Gastrocnemius medialis (tissue), 4 donors: ENCODE results near the gene ECPAS. TPM values are rescaled to one million over a fixed set of nuclear protein-coding genes. Genes with fewer than 3 reads are reported as not detected.
"Not testable (repeated sequence)": the region's sequence is repeated elsewhere in the genome, so short reads cannot be mapped to it uniquely, and the experiment has no call there.

Source experiments
- ATAC-seq, 2 donors: fragments of 150-250 bp; one replicate each; pipeline ENCODE4 v1.9.1; 2016
- DNase-seq, 2 donors: peaks; one replicate each; pipeline ENCODE4 v3.0.0-alpha.2; 2019
- H3K27ac ChIP-seq, 4 donors: fragments of 200-600 bp; sonication (generic); 1 replicate in 1 of 4; 2 replicates in 3 of 4; pipeline ENCODE4 v1.5.1; 2016 to 2018; ENCODE audit warnings: mild to moderate bottlenecking in 2 of 4, moderate library complexity in 1 of 4
- H3K27me3 ChIP-seq, 3 donors: fragments of 200-600 bp; sonication (generic) in 2 of 3; 1 replicate in 1 of 3; 2 replicates in 2 of 3; pipeline versions ENCODE4 v1.5.1 to v1.6.0; 2016 to 2019; ENCODE audit warnings: mild to moderate bottlenecking in 1 of 3, moderate library complexity in 1 of 3
- H3K36me3 ChIP-seq, 2 donors: fragments of 200-600 bp; sonication (generic) in 1 of 2; one replicate each; pipeline ENCODE4 v1.5.1; 2017 to 2018
- H3K4me1 ChIP-seq, 2 donors: fragments of 200-600 bp; sonication (generic) in 1 of 2; one replicate each; pipeline ENCODE4 v1.5.1; 2016 to 2017; ENCODE audit warnings: mild to moderate bottlenecking in 2 of 2
- H3K4me3 ChIP-seq, 4 donors: fragments of 200-600 bp; sonication (generic) in 3 of 4; 1 replicate in 1 of 4; 2 replicates in 3 of 4; pipeline ENCODE4 v1.5.1; 2016 to 2019; ENCODE audit warnings: mild to moderate bottlenecking in 2 of 4
- H3K9me3 ChIP-seq, 3 donors: fragments of 200-600 bp; sonication (generic) in 2 of 3; 1 replicate in 1 of 3; 2 replicates in 2 of 3; pipeline ENCODE4 v1.5.1; 2016 to 2019
- POLR2A ChIP-seq, 2 donors: fragments of 450-650 bp; IDR thresholded peaks; one replicate each; pipeline ENCODE4 v1.6.1; 2017; ENCODE audit warnings: antibody characterized with exemption in 2 of 2, mild to moderate bottlenecking in 2 of 2, moderate library complexity in 2 of 2
- in situ Hi-C, 4 donors: fragments of 200-750 bp; cut with MboI; loops; one replicate each; pipeline versions ENCODE4 v1.15.0 to v1.8.0; 2017; ENCODE audit warnings: low sequenced_read_pairs in 4 of 4
- intact Hi-C: fragments of 100-400 bp; cut with DNase I; formaldehyde crosslinking; loops from one replicate; pipeline ENCODE4 v1.15.1; 2023; ENCODE audit warnings: low total_unique reads
- total RNA-seq, 4 donors: library from RNA; depleted of rRNA; stranded (reverse); fragments of >200 nt; gene quantifications; one replicate each; pipeline versions ENCODE4 v1.1.0 to v1.2.3, GENCODE V29; 2016
- TF ChIP-seq, protein P1 (sequence below), 5 experiments: fragments of 450-650 bp in 3 of 5; fragments of 200-600 bp in 2 of 5; sonication (generic) in 2 of 5; IDR thresholded peaks in 4 of 5; conservative IDR thresholded peaks in 1 of 5; 1 replicate in 4 of 5; 2 replicates in 1 of 5; pipeline ENCODE4 v1.5.1; 2016 to 2019; ENCODE audit warnings: antibody characterized with exemption in 5 of 5, mild to moderate bottlenecking in 3 of 5, moderate library complexity in 3 of 5

The ECPAS gene
- total RNA-seq, 4 donors from 2014 or later = 320 to 509 (median 424) TPM

DNA sequence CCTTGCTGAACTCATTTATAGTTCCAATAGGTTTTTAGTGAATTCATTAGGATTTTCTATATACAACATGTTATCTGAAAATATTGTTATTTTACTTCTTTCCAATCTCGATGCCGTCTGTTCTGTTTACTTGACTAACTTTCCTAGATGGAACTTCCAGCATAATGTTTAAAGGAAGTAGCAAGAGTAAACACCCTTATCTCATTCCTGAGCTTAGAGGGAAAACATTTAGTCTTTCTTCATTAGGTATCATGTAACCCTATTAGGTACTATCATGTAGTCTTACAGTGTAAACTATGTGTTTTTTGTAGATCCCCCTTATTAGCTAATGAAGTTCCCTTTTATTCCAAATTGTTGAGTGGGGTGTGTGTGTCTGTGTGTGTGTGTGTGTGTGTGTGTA, 131.6 kb downstream of the ECPAS start:
- Histone ChIP-seq H3K27me3 (no peaks in the 10 kb centered on the region), H3K4me1 (peaks cover 10 to 13% of the 10 kb centered on the region in 2 donors), H3K9me3 (no peaks in the 10 kb centered on the region), H3K36me3 (no peaks in the 10 kb centered on the region), H3K27ac (no peak overlapping the region), H3K4me3 (no peak overlapping the region)
- in situ Hi-C loops (no loop called here), intact Hi-C loops (no loop called here)
- DNase-seq (no peak), ATAC-seq (no peak)
- no peak for TF ChIP-seq POLR2A (IDR thresholded peaks at IDR 0.05)
- TF ChIP-seq, protein P1, sequence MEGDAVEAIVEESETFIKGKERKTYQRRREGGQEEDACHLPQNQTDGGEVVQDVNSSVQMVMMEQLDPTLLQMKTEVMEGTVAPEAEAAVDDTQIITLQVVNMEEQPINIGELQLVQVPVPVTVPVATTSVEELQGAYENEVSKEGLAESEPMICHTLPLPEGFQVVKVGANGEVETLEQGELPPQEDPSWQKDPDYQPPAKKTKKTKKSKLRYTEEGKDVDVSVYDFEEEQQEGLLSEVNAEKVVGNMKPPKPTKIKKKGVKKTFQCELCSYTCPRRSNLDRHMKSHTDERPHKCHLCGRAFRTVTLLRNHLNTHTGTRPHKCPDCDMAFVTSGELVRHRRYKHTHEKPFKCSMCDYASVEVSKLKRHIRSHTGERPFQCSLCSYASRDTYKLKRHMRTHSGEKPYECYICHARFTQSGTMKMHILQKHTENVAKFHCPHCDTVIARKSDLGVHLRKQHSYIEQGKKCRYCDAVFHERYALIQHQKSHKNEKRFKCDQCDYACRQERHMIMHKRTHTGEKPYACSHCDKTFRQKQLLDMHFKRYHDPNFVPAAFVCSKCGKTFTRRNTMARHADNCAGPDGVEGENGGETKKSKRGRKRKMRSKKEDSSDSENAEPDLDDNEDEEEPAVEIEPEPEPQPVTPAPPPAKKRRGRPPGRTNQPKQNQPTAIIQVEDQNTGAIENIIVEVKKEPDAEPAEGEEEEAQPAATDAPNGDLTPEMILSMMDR (IDR thresholded peaks at IDR 0.05 in 4 of 5, conservative IDR thresholded peaks at IDR 0.05 in 1 of 5) = no peak

DNA sequence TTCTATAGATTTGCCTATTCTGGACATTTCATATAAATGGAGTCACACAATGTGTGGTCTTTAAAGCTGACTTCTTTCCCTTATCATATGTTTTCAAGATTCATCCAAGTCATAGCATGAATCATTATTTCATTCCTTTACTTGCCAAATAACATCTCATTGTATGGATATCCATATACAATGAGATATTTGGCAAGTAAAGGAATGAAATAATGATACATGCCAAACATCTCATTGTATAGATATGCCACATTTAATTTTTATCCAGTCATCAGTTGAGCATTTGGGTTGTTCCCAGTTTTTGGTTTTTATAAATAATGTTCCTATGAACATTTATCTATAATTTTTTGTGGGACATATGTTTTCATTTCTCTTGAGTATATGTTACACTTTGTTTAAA, 133.6 kb downstream of the ECPAS start:
- Histone ChIP-seq H3K36me3 (no peaks in the 10 kb centered on the region), H3K4me1 (no peaks in the 10 kb centered on the region), H3K27ac (no peak overlapping the region), H3K9me3 (no peaks in the 10 kb centered on the region), H3K27me3 (no peaks in the 10 kb centered on the region), H3K4me3 (no peak overlapping the region)
- intact Hi-C loops (no loop called here), in situ Hi-C loops (no loop called here)
- DNase-seq (no peak), ATAC-seq (no peak)
- TF ChIP-seq, protein P1 (IDR thresholded peaks at IDR 0.05 in 4 of 5, conservative IDR thresholded peaks at IDR 0.05 in 1 of 5) = no peak
- no peak for TF ChIP-seq POLR2A (IDR thresholded peaks at IDR 0.05)

DNA sequence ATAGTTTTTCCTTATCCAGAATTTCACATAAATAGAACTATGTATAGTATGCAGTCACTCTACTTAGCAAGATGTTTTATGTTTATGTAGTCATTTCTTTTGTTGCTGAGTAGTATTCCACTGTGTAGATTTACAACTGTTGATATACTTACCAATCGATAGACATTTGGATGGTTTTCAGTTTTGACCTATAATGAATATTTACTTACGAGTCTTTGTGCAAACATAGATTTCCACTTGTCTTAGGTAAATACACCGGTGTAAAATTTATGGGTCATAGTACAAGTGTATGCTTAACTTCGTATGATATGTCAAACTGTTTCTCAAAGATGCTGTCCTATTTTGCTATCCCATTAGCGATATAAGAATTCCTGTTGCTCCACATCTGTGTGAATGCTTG, 134.4 kb downstream of the ECPAS start:
- DNase-seq = no peak
- in situ Hi-C loops = no loop called here

DNA sequence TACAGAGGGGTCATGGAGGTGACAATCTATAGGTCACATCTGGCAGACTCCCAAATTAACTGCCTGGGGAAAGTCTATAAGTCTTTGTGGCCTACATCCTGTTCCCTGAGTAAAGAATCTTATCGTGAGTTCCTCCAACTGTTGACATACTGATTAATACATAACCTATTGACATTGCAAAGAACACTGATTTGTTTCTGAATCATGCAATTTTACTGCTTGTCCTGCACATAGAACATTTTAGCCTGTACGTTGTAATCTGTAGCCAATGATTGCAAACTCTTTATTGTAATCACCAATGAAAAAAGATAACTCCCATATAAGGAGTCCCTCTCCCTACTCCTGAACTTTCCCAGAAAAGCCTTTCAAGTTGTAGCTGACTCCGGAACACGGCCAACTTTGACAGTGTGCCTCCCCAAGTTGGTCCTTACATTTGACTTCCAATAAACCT, 135.3 kb downstream of the ECPAS start:
- Histone ChIP-seq H3K4me3 (no peak overlapping the region), H3K36me3 (no peaks in the 10 kb centered on the region), H3K27me3 (no peaks in the 10 kb centered on the region), H3K27ac (no peak overlapping the region), H3K4me1 (no peaks in the 10 kb centered on the region), H3K9me3 (no peaks in the 10 kb centered on the region)
- intact Hi-C loops (no loop called here), in situ Hi-C loops (no loop called here)
- ATAC-seq (peak; percentile 7 to 8), DNase-seq (no peak)
- TF ChIP-seq, protein P1 (IDR thresholded peaks at IDR 0.05 in 4 of 5, conservative IDR thresholded peaks at IDR 0.05 in 1 of 5) = no peak
- TF ChIP-seq POLR2A (IDR thresholded peaks at IDR 0.05) = no peak

More for the DNA sequence above, 134.4 kb downstream of the ECPAS start:
- no peaks in the 10 kb centered on the region for H3K27me3 ChIP-seq
- H3K4me3 ChIP-seq = no peak overlapping the region
- intact Hi-C loops = no loop called here
- ATAC-seq = no peak
- no peaks in the 10 kb centered on the region for H3K4me1 ChIP-seq
- no peak overlapping the region for H3K27ac ChIP-seq
- H3K36me3 ChIP-seq = no peaks in the 10 kb centered on the region
- no peaks in the 10 kb centered on the region for H3K9me3 ChIP-seq
- TF ChIP-seq POLR2A (IDR thresholded peaks at IDR 0.05) = no peak
- TF ChIP-seq, protein P1 (IDR thresholded peaks at IDR 0.05 in 4 of 5, conservative IDR thresholded peaks at IDR 0.05 in 1 of 5) = no peak

DNA sequence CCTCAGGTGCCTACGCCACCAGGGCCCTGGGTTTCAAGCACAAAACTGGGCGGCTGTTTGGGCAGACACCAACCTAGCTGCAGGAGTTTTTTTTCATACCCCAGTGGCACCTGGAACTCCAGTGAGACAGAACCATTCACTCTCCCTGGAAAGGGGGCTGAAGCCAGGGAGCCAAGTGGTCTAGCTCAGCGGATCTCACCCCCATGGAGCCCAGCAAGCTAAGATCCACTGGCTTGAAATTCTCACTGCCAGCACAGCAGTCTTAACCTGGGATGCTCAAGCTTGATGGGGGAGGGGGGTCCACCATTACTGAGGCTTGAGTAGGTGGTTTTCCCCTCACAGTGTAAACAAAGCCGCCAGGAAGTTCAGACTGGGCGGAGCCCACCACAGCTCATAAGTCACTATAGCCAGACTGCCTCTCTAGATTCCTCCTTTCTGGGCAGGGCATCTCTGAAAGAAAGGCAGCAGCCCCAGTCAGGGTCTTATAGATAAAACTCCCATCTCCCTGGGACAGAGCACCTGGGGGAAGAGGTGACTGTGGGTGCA, 149.8 kb downstream of the ECPAS start:
- intact Hi-C loops, H3K27me3 ChIP-seq, H3K4me3 ChIP-seq, ATAC-seq, in situ Hi-C loops, H3K9me3 ChIP-seq, H3K27ac ChIP-seq, DNase-seq, H3K4me1 ChIP-seq, H3K36me3 ChIP-seq: not testable (repeated sequence)
